ENCODE data around the gene ZBTB7B. TPM values are rescaled to one million over a fixed set of nuclear protein-coding genes. Genes with fewer than 3 reads are reported as not detected.

The ZBTB7B gene
- total and polyA plus RNA-seq, 9 of the 15 experiments (the other 6 are each of a cell fraction or from before 2014, with no cell fraction given) = 0.04 to 46.5 (median 15.2) TPM

DNA sequence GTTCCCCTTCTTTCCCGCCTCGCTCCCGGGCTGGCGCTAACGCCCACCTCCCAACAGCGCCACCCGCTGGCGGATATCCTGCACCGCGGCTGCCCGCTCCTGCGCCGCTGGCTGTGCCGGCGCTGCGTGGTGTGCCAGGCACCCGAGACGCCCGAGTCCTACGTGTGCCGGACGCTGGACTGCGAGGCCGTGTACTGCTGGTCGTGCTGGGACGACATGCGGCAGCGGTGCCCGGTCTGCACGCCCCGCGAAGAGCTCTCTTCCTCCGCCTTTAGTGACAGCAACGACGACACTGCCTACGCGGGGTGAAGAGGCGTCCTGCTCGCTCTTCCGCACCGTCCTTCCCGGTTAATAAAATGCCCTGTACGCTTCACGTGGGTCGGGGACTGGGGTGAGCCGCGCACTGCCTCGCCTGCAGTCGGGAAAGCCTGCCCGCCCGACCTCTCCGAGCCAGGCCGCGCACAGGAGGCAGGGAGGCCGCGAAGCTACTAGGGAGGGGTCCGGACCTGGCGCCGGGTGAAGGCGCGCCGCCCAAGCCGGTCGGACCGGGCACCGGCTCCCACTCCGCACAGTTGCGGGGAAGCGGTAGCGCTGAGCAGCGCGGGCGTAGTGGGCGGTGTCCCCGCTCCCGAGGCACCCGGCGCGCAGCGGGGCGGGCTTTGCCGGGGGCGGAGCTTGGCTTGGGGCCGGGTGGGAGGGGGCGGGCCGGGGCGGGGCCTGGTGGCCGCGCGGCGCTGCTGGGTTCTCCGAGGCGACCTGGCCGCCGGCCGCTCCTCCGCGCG lies 48.1 kb downstream of the ZBTB7B start, which contains the start of gene ADAM15 (continued):
- TF ChIP-seq, protein P1, sequence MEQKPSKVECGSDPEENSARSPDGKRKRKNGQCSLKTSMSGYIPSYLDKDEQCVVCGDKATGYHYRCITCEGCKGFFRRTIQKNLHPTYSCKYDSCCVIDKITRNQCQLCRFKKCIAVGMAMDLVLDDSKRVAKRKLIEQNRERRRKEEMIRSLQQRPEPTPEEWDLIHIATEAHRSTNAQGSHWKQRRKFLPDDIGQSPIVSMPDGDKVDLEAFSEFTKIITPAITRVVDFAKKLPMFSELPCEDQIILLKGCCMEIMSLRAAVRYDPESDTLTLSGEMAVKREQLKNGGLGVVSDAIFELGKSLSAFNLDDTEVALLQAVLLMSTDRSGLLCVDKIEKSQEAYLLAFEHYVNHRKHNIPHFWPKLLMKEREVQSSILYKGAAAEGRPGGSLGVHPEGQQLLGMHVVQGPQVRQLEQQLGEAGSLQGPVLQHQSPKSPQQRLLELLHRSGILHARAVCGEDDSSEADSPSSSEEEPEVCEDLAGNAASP (IDR thresholded peaks at IDR 0.05) = no peak
- peak; percentile 69; the same call in 1 of the 2 replicates for TF ChIP-seq ZBED1 (IDR thresholded peaks at IDR 0.05)
- TF ChIP-seq ARID2 (IDR thresholded peaks at IDR 0.05) = peak; percentile 84; the same call in 1 of the 2 replicates
- TF ChIP-seq ZNF695 (CRISPR knock-in tag; IDR thresholded peaks at IDR 0.05) = no peak
- TF ChIP-seq, protein P2, sequence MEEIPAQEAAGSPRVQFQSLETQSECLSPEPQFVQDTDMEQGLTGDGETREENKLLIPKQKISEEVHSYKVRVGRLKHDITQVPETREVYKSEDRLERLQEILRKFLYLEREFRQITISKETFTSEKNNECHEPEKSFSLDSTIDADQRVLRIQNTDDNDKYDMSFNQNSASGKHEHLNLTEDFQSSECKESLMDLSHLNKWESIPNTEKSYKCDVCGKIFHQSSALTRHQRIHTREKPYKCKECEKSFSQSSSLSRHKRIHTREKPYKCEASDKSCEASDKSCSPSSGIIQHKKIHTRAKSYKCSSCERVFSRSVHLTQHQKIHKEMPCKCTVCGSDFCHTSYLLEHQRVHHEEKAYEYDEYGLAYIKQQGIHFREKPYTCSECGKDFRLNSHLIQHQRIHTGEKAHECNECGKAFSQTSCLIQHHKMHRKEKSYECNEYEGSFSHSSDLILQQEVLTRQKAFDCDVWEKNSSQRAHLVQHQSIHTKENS (CRISPR knock-in tag; IDR thresholded peaks at IDR 0.05) = no peak
- TF ChIP-seq BHLHE40 (IDR thresholded peaks at IDR 0.05; ENCODE audit: low read length) = peak; percentile 69
- TF ChIP-seq ETV1 (tag; conservative IDR thresholded peaks at IDR 0.05; ENCODE audit: low read depth) = no peak
- TF ChIP-seq EP400 (IDR thresholded peaks at IDR 0.05) = peak; percentile 69; the same call in 1 of the 2 replicates
- peak; percentile 68 for TF ChIP-seq POLR2A (conservative IDR thresholded peaks at IDR 0.05)
- TF ChIP-seq NR2F6 (CRISPR knock-in tag; IDR thresholded peaks at IDR 0.05) = no peak
- TF ChIP-seq PBX2 (CRISPR knock-in tag; IDR thresholded peaks at IDR 0.05; ENCODE audit: low read depth) = no peak
- TF ChIP-seq PBX2 (tag; conservative IDR thresholded peaks at IDR 0.05; ENCODE audit: low read depth) = no peak
- peak; percentile 65; the same call in 1 of the 2 replicates for TF ChIP-seq RNF2 (IDR thresholded peaks at IDR 0.05)
- TF ChIP-seq, protein P3, sequence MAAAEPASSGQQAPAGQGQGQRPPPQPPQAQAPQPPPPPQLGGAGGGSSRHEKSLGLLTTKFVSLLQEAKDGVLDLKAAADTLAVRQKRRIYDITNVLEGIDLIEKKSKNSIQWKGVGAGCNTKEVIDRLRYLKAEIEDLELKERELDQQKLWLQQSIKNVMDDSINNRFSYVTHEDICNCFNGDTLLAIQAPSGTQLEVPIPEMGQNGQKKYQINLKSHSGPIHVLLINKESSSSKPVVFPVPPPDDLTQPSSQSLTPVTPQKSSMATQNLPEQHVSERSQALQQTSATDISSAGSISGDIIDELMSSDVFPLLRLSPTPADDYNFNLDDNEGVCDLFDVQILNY (CRISPR knock-in tag; IDR thresholded peaks at IDR 0.05) = peak; percentile 2; the same call in 1 of the 2 replicates
- no peak for TF ChIP-seq HMBOX1 (IDR thresholded peaks at IDR 0.05)
- no peak for TF ChIP-seq ZNF785 (CRISPR knock-in tag; IDR thresholded peaks at IDR 0.05)
- TF ChIP-seq KLF6 (CRISPR knock-in tag; IDR thresholded peaks at IDR 0.05; ENCODE audit: borderline replicate concordance) = no peak
- no peak for TF ChIP-seq U2AF1 (optimal IDR thresholded peaks at IDR 0.05; ENCODE audit: low read depth, low read length)
- TF ChIP-seq DNMT1 (IDR thresholded peaks at IDR 0.05) = no peak
- no peak for TF ChIP-seq ZNF354B (CRISPR knock-in tag; IDR thresholded peaks at IDR 0.05)

All from K562 (cell line).